HFFc6 (cell line): Measurements from ENCODE around the gene UBR7. TPM values are rescaled to one million over a fixed set of nuclear protein-coding genes. Genes with fewer than 3 reads are reported as not detected.

Source experiments
- DNase-seq: peaks from one replicate; pipeline ENCODE4 v3.0.0-alpha.2; 2018
- H3K27ac Mint-ChIP-seq: 2 replicates; pipeline ENCODE4 v1.8.0; 2020; ENCODE audit warnings: mild to moderate bottlenecking, mixed read lengths
- H3K27me3 Mint-ChIP-seq: 2 replicates; pipeline ENCODE4 v1.8.0; 2021; ENCODE audit warnings: mild to moderate bottlenecking, moderate library complexity, mixed read lengths; ENCODE audit not compliant: insufficient read depth
- H3K36me3 Mint-ChIP-seq: 2 replicates; pipeline ENCODE4 v1.8.0; 2021; ENCODE audit warnings: low read depth, mixed read lengths
- H3K4me1 Mint-ChIP-seq: 2 replicates; pipeline ENCODE4 v1.8.0; 2020; ENCODE audit warnings: low read depth, mixed read lengths
- H3K4me3 Mint-ChIP-seq: 2 replicates; pipeline ENCODE4 v1.8.0; 2020; ENCODE audit warnings: mild to moderate bottlenecking, moderate library complexity, mixed read lengths
- H3K9me3 Mint-ChIP-seq: 2 replicates; pipeline ENCODE4 v1.8.0; 2020; ENCODE audit warnings: mild to moderate bottlenecking, mixed read lengths
- total RNA-seq, 6 experiments: library from RNA; stranded (reverse); fragmentation: NEBNext Ultra II Directional; extraction: Animal tissue kit (Norgen Biotek cat#: 25700); gene quantifications; 2 replicates in 1 of 6; 3 replicates in 5 of 6; pipeline ENCODE4 v1.2.3, GENCODE V29; 2021
- TF ChIP-seq, protein P1 (sequence below): fragments of 200-600 bp; sonication (generic); IDR thresholded peaks from 2 replicates; pipeline ENCODE4 v1.5.0; 2021; ENCODE audit warnings: antibody characterized with exemption, mild to moderate bottlenecking

Gene UBR7
- total RNA-seq, 6 experiments from 2014 or later, result 15.3 to 23.6 (median 21.8) TPM

DNA sequence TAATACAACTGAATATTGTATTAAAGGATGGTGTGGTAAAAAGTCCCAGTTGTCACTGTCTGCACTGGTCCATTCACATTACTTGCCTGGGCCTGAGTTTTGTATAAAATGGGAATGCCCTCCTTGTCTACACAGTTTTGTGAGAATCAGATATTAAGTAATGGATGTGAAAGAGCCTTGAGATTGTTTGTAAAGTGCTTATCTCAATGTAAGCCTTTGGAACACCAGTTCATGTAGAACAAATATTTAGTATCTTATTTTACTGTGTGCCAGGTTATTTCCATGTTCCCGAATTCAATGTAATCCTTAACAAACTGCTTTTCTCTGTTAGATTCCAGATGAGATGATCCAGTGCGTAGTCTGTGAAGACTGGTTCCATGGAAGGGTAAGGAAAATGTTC, 7.5 kb downstream of the UBR7 start:
- H3K36me3 Mint-ChIP-seq, result peaks cover 4% of the 10 kb centered on the region; the same call in 1 of the 2 replicates
- TF ChIP-seq, protein P1, sequence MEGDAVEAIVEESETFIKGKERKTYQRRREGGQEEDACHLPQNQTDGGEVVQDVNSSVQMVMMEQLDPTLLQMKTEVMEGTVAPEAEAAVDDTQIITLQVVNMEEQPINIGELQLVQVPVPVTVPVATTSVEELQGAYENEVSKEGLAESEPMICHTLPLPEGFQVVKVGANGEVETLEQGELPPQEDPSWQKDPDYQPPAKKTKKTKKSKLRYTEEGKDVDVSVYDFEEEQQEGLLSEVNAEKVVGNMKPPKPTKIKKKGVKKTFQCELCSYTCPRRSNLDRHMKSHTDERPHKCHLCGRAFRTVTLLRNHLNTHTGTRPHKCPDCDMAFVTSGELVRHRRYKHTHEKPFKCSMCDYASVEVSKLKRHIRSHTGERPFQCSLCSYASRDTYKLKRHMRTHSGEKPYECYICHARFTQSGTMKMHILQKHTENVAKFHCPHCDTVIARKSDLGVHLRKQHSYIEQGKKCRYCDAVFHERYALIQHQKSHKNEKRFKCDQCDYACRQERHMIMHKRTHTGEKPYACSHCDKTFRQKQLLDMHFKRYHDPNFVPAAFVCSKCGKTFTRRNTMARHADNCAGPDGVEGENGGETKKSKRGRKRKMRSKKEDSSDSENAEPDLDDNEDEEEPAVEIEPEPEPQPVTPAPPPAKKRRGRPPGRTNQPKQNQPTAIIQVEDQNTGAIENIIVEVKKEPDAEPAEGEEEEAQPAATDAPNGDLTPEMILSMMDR, result no peak
- H3K27ac Mint-ChIP-seq, result no peak overlapping the region
- peaks cover under 1% of the 10 kb centered on the region for H3K4me1 Mint-ChIP-seq
- no peak for DNase-seq
- no peaks in the 10 kb centered on the region for H3K27me3 Mint-ChIP-seq
- H3K9me3 Mint-ChIP-seq, result no peaks in the 10 kb centered on the region
- no peak overlapping the region for H3K4me3 Mint-ChIP-seq

DNA sequence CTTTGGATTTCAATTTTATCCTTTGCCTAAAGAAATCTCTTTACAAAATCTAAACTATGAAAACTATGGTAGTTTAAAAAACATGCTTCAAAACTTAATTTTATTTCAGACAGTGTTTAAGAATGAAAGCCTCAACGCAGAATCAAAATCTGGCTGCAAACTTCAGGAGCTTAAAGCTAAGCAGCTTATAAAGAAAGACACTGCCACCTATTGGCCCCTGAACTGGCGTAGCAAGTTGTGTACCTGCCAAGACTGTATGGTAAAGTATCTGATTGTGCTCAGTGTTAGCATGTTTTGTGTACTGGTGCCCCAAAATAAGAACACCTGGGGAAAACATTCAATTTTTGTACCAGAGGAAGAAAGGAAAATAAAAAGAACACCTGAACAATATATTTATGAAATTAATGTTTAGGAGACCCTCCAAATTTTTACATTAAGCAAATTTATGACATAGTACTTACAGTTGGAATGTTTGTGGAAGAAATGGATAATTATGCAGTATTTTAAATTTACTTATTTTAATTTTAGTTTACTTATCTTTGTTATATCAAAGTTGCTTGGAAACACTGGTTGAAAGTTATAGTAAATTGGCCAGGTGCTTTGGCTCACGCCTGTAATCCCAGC, 12.2 kb downstream of the UBR7 start:
- Mint-ChIP-seq H3K9me3 (no peaks in the 10 kb centered on the region), H3K36me3 (peaks cover 10% of the 10 kb centered on the region), H3K27me3 (no peaks in the 10 kb centered on the region), H3K4me3 (no peak overlapping the region), H3K27ac (no peak overlapping the region), H3K4me1 (no peaks in the 10 kb centered on the region)
- TF ChIP-seq, protein P1, result peak; percentile 75
- peak; percentile 51 for DNase-seq

DNA sequence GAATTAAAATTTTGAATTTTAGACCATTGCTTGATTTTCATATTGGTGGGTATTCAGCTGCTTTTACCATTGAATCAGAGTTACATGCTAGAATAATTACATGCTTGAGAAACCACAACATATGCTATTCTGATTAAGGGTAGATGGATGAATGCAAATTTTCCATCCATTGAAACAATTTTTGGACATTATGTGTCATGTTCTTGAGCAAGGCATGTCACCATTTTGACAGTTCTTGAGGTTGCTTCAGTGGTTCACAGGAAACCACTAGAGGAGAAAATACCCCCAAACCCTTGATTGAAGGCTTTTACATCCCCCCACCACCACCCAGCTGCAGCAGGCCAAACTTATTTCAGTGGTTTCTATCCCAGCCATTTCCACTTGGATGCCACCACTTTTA, 13.5 kb downstream of the UBR7 start:
- Mint-ChIP-seq H3K27me3 (no peaks in the 10 kb centered on the region), H3K27ac (no peak overlapping the region)

DNA sequence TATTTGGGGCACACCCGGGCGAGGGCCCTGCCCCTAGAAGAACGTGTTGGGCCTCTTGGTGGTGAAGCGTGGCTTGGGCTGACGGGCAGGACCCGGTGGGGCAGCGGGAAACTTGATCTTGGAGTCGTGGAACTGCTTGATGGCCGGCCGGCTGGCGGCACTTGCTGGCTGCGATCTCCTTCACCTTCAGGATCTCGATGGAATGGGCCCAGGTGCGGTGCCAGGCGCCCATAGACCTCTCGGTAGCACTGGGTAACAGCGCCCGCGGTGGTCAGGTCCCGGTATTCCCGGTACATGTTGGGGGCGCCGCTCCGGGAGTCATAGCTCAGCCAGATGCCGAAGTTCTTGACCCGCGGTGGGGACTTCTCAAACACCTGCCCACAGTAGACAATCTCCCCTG, 16.5 kb downstream of the UBR7 start:
- DNase-seq, result no peak
- TF ChIP-seq, protein P1, result no peak
- no peaks in the 10 kb centered on the region for H3K4me1 Mint-ChIP-seq
- H3K36me3 Mint-ChIP-seq, result peaks cover 20% of the 10 kb centered on the region
- no peak overlapping the region for H3K27ac Mint-ChIP-seq
- H3K4me3 Mint-ChIP-seq, result no peak overlapping the region
- H3K27me3 Mint-ChIP-seq, result no peaks in the 10 kb centered on the region
- H3K9me3 Mint-ChIP-seq, result no peaks in the 10 kb centered on the region

More for the DNA sequence above, 13.5 kb downstream of the UBR7 start:
- DNase-seq, result no peak
- H3K36me3 Mint-ChIP-seq, result peaks cover 10% of the 10 kb centered on the region
- no peaks in the 10 kb centered on the region for H3K4me1 Mint-ChIP-seq
- TF ChIP-seq, protein P1, result no peak
- H3K4me3 Mint-ChIP-seq, result no peak overlapping the region
- H3K9me3 Mint-ChIP-seq, result no peaks in the 10 kb centered on the region

DNA sequence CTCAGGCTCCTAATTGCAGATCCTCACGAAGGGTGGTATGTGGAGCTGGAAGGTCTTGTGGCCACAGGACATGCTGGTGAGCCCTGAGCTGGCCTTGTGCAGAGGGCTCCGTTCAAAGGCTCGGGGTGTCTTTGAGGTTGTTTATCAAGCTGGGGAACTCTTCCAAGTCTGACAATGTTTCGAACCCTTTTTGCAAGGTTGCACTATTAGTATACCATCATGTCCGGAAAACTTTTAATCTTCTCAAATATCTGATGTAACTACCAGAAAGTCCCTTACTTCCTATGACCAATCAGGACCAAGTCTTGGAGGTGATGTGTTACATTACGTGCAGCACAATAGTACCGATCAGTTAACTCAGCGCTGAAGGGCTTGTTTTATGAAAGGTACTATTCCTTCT, 21.5 kb downstream of the UBR7 start:
- no peak for DNase-seq
- Mint-ChIP-seq H3K27ac (no peak overlapping the region), H3K9me3 (no peaks in the 10 kb centered on the region), H3K27me3 (no peaks in the 10 kb centered on the region), H3K4me1 (peaks cover 20% of the 10 kb centered on the region), H3K4me3 (no peak overlapping the region), H3K36me3 (peaks cover 10% of the 10 kb centered on the region; the same call in 1 of the 2 replicates)
- TF ChIP-seq, protein P1, result no peak
